ENCODE results near the gene NXN.
"Not testable (repeated sequence)": the region's sequence is repeated elsewhere in the genome, so short reads cannot be mapped to it uniquely, and the experiment has no call there.

The NXN gene

DNA sequence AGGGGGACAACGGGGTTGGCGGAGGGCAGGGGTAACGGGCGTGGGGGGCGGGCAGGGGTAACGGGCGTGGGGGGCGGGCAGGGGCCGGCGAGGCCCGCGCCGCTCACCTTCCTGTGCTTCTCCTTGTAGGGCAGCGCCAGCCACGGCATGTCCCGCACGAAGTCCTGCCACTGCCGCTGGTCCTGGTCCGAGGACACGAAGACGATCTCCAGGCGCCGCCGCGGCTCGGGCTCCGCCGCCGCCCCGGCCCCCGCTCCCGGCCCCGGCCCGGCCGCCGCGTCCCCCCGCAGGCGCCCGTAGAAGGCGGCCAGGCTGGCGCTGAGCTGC lies 401 bp downstream of the NXN start:
- DNase-seq (ENCODE audit: low spot score): no peak

DNA sequence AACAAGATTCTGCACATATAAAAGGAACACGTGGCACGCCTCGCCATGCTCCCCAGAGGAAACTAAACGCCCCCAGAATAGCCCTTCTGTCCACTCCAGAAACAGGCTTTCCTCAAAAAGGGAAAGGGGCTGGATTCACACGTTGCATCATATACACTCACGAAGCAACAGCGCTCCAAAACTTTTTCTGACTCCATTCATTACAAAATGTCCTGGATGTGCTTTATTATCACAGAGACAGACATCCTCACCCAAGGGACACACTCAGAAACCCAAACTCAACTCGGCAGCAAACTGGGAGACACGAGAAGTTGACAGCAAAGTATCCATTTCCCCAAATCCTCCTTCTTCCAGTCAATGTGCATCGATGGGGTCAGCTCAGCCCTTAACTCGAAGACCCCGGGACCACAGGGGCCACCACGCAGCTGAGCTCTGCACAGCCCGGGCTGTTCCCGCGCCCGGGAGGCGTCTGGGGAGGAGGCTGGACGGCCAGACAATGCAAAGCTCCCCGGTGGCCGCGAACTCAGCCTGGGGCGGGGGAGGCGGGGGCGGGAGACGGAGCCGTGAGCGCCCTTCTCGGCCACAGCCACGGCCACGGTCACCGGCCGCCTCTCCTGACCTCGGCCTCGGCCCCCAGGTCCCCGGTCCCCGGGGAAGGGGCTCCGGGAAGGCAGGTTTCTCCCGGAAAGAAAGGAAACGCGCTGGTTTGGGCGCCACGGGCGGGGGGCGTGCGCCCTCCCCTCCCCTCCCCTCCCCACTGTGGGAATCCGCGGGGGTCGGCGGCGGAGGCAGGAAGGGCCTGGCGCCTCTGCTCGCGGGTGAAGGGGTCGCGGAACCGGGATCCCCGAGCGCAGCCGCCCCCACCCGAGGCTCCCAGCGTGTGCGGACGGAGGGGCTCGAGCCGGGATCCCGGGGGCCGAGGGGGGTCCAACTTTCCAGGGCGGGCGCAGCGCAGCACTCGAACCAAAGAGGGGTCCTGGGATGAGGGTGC lies 1.2 kb downstream of the NXN start:
- no peak for DNase-seq (ENCODE audit: low spot score)

DNA sequence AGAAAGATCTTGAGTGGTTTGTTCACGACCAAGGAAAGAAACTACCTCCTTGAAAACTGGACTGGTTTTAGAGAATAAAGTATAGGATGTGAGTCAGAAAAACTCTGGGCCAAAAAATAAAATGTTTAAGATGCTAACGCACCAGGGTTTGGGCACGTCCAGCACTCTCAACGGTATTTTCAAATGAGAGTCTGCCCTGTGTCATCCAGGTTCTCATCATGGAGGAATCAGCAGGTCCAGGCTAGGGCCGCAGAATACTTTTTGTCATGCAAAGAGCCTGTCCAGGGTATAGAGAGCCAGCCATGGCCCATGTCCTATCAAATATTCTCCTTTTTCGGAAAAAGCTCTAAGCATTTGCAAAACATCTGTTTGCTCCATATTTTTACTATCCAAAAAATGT lies 2.4 kb downstream of the NXN start:
- no peak for DNase-seq (ENCODE audit: low spot score)

DNA sequence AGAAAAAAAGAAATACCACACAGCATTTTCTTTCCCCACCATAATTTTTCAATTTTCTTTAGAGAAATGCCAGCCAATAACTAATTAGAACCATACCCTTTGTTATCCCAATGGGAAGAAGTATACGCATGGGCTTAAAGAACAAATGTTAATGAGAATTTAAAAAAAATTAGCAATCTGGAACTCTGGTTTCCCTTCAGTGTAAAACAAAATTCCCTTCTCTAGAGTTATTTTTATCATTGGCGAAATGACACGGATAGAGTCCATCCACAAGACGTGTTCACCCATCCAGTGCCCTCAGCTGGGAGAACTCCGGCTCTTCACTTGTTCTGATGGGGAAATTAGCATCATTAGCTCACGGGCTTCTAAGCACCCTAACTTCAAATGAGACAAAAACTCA lies 3.3 kb downstream of the NXN start:
- no peak for DNase-seq (ENCODE audit: low spot score)

DNA sequence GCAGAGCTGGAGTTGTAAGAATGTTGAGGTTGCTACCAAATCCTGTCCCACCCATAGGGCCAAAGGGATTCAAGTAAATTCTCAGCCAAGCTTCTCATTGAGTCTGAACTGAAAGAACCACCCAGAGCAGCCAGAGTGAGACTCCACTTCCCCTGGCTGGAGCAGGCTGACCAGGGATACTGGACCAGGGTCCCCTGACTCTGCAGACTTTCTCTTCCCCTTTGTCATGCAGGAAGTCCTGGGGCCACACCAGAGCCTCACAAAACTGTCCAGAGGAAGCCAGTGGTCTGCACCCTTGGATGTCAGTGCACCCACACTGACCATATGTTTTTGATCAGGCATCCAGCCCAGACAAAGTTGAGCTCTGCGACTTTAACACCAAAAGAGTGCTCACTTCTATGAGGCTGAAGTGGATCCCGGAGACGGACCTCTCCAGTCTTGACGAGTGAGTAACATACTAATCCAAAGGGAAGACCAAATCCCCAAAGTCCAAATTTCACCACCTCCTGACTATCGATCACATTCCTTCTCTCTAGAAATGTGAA lies 4.1 kb downstream of the NXN start:
- no peak for DNase-seq (ENCODE audit: low spot score)

DNA sequence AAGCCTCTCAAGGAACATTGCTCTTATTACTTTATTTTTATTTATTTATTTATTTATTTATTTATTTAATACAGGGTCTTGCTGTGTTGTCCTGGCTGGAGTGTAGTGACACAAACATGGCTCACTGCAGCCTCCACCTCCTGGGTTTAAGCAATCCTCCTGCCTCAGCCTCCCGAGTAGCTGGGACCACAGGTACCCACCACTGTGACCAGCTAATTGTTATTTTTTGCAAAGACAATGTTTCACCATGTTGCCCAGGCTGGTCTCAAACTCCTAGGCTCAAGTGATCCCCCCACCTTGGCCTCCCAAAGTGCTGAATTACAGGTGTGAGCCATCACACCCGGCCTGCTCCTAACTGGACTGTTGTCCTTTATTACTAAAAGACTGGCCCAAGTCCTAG lies 4.8 kb downstream of the NXN start:
- not testable (repeated sequence) for DNase-seq (ENCODE audit: low spot score)

DNA sequence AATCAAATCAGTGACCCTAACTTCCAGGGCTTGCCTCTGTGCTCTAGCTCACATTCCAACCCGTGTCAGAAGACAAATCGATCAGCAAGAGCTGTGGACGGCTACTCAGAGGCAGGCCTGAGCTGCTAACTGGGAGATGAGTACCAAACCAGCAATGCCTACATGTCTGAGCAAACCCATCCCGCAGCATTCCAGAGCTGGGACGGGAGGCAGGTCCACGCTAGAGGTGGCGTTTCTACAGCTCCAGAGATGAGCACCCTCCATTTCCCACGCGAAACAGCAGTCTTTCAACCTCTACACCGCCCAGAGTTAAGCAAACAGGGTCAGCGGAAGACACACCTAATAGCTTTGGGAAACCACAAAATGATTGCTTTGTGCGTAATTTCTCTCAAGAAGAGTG lies 6.5 kb downstream of the NXN start:
- DNase-seq (ENCODE audit: low spot score): no peak

DNA sequence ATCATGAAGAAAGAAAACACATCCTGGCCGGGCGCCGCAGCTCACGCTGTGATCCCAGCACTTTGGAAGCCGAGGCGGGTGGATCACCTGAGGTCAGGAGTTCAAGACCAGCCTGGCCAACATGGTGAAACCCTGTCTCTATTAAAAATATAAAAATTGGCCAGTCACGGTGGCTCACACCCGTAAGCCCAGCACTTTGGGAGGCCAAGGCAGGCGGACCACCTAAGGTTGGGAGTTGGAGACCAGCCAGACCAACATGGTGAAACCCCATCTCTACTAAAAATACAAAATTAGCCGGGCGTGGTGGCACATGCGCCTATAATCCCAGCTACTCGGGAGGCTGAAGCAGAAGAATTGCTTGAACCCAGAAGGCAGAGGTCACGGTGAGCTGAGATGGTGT lies 7.7 kb downstream of the NXN start:
- not testable (repeated sequence) for DNase-seq (ENCODE audit: low spot score)

DNA sequence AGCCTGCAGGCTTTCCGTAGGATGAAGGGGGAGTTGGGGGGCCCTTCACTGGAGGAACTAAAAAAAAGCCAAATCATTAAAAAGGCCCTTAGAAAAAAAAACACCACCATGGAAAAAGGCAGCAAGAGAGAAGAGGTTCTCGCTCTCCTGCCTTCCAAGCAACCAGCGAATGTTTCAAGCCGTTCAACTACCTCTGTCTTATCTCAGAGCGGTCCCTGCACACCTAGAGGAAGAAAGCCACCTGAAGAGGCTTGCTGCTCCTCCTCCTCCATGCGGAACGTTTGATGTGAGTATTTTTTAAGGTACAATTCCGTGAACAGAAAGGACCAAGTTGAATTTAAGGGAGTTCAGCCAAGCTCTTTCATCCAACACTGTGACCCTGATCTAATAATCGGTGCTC lies 9.2 kb downstream of the NXN start:
- no peak for DNase-seq (ENCODE audit: low spot score)

DNA sequence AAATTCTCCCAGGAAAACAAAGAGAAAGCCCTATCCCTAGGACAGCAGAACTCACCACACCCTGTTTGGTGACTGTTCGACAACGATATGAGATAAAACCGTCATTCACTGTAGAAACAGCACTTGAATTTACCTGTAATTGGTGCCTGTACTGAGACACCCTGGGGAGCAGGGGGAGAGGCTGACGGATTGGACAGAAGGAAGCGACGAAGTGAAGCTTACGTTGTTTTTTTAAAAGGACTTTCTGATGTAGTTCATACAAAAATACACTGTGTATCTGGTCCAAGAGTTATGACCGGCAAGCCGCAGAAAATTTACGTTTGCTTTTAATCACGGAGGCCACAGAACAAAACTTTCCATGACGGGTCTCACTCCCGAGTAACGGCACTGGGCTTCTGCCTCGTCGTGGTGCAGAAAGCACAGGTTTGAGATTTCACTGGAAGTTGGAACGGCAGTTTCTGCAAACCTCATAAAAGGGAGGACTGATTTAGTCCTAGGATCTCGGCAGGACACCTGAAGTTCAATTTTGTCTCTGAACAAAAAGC lies 9.7 kb downstream of the NXN start:
- DNase-seq (ENCODE audit: low spot score): no peak

DNA sequence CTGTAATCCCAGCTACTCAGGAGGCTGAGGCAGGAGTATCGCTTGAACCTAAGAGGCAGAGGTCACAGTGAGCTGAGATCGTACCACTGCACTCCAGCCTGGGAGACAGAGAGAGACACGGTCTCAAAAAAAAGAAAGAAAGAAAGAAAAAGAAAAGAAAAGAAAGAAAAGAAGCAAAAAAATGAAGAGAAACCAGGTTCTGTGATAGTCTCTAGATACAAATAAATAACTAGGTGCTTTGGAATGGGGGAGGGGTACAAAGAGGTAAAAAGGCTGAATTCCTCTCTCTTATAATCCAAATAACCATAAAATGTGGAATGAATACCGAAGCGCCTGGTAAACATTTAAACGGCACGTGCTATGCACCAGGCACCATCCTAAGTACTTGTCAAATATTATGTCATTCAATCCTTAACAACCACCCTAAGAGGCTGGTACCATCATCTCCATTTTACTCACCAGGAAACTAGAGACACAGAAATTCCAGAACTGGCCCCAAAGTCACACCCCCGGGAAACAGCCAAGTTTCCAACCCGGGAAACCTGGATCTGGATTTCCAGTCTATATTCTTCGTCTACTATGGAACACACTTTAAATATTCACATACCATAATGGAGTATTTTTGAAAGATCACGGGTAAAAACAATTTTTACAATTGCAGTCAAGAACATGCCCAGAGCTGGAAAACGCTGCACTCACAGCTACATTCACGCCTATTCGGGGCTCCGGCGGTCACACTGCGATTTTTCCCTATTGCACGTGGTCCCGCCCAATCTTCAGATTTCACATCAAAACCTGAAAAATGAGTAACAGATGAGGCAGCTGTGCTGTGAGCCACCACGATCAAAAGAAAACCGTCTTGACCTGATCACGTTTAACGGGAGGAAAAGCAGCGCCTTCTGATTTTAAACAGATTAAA lies 10.5 kb downstream of the NXN start:
- no peak for DNase-seq (ENCODE audit: low spot score)

DNA sequence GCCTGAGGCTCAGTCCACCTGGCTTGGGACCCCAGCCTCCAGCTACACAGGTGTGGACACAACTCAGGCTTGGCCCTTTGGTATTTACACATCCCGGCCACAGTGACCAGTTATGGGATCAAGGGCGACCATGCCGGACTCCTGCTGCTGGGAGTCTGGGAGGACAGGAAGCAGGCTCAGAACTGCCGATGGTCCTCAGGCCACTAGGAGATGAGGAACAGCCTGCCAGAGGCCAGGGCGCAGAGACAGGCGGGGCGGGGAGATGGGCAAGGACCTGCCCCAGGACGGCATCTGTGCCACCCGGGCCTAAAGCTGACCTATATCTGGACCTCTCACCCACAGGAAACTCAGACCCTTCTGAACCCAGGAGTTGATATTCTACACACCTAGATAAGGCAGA lies 12.5 kb downstream of the NXN start:
- no peak for DNase-seq (ENCODE audit: low spot score)

DNA sequence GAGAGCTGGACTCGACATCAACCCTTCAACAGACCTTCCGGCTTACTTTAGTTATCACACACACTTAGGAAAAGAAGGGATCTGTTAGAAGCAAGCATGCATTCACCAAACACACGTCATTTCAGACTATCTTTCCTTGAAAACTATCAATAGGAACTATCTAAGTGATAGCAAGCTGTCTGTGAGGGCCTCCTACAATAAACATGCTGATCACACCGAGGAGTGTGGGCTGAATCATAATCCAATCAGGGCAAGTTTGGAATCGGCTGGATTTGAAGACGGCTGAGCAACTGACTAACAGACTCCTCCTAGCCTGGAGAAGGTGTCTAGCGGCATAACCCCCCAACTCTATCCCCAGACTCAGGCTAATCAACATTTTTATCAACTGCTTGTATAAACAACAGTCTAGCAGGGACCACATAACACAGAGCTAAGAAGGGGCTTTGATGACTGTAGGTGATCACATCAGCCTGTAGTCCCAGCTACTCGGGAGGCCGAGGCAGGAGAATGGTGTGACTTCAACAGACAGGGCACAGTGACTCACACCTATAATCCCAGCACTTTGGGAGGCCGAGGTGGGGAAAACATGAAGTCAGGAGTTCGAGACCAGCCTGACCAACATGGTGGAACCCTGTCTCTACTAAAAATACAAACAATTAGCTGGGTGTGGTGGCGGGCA lies 14.1 kb downstream of the NXN start:
- no peak for DNase-seq (ENCODE audit: low spot score)

DNA sequence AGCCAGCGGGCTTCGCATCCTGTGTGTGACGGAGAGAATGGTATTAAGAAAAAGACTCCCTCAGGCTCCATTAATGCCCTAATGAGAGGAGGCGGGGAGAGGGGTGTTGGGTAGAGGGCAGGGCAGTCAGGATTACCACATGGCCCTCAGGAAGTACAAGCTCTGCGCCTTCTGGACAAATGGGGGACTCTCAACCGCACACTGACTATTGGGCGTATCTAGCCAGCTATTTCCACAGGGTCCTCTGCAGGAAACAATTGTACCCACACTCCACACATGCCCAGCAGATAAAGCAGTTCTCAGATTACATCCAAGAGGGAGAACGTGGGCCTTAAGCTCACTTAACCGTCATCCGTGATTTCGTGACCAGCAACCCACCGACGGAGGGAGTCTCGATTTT lies 14.7 kb downstream of the NXN start:
- no peak for DNase-seq (ENCODE audit: low spot score)

DNA sequence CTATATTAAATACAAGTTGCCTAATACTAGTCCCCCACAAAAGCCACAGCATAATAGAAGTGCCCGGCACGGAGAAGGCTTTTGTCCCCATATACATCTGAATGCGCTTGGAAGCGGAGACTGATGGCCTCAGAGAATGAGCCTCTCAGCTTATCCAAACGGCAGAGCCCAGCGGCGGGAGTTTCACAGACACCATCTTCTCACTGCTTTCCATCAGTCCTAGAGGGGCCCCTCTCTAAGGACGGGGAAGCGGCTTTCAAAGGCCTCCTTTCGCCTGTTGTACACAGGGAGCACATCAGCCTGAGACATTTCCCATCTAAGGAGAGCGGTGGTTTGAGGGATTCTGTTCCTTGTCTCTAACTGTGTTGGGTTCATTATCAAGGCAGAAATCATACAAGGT lies 16.9 kb downstream of the NXN start:
- no peak for DNase-seq (ENCODE audit: low spot score)

DNA sequence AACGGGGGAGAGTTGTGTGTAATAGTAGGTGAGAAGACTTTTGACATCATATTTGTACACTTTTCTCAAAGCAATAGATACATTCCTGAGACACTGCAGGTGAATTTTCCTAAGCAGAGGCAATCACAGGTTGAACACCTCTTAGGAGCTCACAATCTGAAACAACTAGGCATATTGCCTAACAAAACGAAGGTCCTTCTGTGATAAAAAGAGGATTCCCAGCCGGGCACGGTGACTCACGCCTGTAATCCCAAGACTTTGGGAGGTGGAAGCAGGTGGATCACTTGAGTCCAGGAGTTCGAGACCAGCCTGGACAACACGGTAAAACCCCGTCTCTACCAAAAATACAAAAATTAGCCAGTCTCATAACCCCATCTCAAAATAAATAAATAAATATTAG lies 17.4 kb downstream of the NXN start:
- no peak for DNase-seq (ENCODE audit: low spot score)

DNA sequence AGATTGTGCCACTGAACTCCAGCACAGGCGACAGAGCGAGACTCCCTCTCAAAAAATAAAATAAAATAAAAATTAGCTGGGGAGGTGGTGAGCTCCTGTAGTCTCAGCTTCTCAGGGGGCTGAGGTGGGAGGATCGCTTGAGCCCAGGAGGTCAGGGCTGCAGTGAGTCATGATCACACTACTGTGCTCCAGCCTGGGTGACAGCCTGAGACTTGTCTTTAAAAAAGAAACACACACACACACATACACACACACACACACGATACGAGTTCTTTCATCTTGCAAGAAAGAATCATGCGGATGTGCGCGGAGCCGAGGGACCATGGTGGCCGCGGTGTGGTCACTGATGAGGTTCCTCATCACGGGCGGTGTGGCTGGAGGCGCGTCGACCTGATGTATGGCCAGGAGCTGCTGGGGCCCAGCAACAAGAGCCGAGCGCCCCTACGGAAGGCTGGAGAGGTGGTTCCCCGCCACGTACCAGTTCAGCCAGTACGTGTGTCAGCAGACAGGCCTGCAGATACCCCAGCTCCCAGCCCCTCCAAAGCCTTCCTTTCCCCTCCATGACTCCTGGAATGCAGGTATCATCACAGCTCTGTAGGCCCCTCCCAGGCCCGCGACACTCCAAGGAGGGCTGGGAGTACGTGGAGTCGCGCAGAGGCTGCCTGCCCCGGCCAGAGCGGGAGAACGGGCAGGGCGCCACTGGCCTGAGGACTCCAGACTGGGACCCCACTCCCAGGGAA lies 20.7 kb downstream of the NXN start:
- no peak for DNase-seq (ENCODE audit: low spot score)

DNA sequence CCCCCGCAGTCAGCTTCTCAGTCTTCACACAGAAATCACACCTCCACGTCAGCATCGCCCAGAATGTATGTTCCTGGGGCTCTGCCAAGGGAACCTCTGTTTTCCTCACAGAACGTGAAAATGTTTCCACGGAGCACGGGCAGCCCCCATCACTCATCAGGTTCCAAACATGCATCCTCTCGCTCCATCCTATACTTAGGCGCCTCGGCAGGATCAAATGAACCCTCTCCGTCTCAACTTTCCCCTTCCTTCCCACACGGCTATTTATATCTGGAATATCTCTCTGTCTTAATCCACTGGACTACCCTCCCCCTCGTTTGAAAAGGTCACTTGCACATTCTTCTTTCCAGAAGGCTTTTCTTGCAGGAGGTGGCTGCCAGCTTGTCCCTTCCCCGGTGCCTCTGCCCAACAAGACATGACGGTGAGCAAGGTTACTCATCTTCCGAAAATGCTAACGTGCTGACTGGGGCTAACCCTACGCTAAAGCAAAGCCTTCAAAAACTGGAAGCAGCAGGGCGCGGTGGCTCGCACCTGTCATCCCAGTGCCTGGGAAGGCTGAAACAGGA lies 21.6 kb downstream of the NXN start:
- no peak for DNase-seq (ENCODE audit: low spot score)

DNA sequence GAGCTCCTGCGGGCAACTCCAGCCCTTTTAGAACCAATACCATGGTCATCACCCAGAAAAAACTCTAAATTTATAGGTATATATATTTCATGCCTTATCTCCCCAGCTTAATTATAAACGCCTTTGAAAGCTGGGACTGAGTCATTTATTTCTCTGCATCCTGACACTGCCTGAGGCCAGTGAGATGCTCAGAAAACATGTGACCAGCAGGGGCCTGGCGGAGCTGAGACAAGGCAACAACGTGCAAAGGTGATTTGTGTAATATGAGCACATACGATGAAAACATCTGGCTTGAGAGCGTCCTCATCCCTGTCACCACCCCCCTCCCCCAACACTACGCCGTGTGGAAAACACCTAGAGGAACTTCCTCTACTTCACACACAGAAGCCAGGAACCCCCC lies 22.7 kb downstream of the NXN start:
- no peak for DNase-seq (ENCODE audit: low spot score)

DNA sequence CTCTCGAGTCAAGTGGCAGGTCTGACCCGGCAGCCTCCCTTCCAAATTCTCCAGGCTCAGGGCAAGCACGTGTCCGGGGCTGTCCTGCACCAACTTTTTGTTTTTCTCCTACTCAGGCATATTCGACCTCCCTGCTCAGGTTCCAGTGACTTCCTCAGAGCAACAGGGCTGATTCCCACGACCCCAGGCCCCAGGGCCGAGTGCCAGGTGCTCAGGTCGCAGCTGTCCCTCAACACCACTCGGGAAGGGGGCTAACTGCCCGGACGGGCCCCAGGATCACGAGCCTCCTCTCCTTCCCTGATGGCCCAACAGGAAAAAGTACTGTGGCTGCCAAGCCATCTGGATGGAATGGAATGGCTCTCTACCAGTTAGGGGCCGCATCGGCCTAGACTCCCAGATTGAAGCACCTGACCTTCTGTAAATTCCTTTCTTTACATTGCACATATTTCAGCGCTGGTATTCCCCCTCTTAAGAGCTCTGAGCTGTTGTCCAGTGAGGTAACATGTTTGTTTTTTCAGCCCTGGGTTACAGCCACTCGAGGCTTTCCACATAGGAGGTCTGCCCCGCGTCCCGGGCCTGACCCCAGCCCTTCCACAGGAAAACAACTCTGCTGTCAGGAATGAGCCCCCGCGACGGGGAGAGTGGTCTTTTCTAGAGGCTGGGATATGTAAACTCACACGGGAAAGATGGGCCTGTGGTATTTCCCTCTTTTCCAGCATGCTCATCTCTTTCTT lies 25.0 kb downstream of the NXN start:
- no peak for DNase-seq (ENCODE audit: low spot score)
